Sciatic nerve (tissue), 2 donors: ENCODE results near the gene USP7. TPM values are rescaled to one million over a fixed set of nuclear protein-coding genes. Genes with fewer than 3 reads are reported as not detected.
"Not testable (repeated sequence)": the region's sequence is repeated elsewhere in the genome, so short reads cannot be mapped to it uniquely, and the experiment has no call there.

Experiments used
- ATAC-seq: fragments of 200-7000 bp; cut with Tn5 transposase; one replicate; pipeline ENCODE4 v1.9.1; 2020; ENCODE audit warnings: mild to moderate bottlenecking, moderate library complexity
- DNase-seq: peaks from one replicate; pipeline ENCODE4 v3.0.0-alpha.2; 2020; ENCODE audit warnings: low spot score
- intact Hi-C: fragments of 100-400 bp; cut with DNase I; formaldehyde crosslinking; loops from one replicate; pipeline ENCODE4 v1.14.2; 2022
- total RNA-seq: library from RNA; stranded (reverse); fragmentation: NEBNext Ultra II Directional; extraction: Animal tissue kit (Norgen Biotek cat#: 25700); gene quantifications from one replicate; pipeline ENCODE4 v1.2.1, GENCODE V29; 2021
- donor health status: DM: no; HTN: no; CAD: no.
- donor health status: DM: no; HTN: no; CAD: no.

The USP7 gene
- total RNA-seq, 1 donor from 2014 or later = 113 TPM

- intact Hi-C loops = no loop called here
- no peak for ATAC-seq
- no peak for DNase-seq
Observed at GRCh38 chr16:8846401-8846932, 117.2 kb downstream of the USP7 start.

DNA sequence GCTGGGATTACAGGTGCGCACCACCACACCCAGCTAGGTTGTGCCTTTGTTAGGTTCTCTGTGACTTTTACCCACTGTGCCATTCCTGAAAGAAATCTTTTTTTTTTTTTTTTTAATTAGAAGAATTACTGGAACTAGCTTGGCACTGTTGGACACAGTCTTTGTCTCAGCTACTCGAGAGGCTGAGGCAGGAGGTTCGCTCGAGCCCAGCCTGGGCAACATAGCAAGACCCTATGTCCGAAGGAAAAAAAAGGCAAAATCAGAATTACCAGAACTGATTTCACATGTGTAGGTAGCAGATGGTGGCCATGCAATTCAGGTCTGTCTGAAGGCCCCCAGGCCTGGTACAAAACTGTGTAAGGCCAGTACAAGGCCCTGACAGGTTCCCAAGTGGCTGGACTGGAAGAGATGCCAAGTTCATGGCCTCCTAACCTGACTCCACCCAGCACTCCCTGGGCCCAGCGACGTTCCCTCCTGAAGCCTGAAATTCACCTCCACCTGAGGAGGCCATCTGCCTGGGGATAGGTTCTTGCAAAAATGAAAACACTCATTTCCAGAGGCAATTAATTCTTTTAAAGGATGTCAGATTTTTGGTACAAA is 117.9 kb downstream of the USP7 start:
- ATAC-seq (no peak), DNase-seq (no peak)
- intact Hi-C loops = no loop called here

- DNase-seq, ATAC-seq, intact Hi-C loops: not testable (repeated sequence)
Observed at GRCh38 chr16:8843296-8843695, 120.4 kb downstream of the USP7 start.

Other genes with a start within 250 kb of the USP7 start
- 8.1 TPM for gene TMEM186, start 166.3 kb downstream of the USP7 start, total RNA-seq
- 45.4 TPM for gene PMM2, start 166.1 kb downstream of the USP7 start, total RNA-seq
- 118 TPM for gene CARHSP1, start 94.9 kb downstream of the USP7 start, total RNA-seq
- not detected for gene LITAFD, start 81.6 kb downstream of the USP7 start, total RNA-seq
- 54.4 TPM for gene HAPSTR1, start 127.7 kb upstream of the USP7 start, total RNA-seq